EL (cell line): Measurements from ENCODE around the gene SLC44A2.
"Not testable (repeated sequence)": the region's sequence is repeated elsewhere in the genome, so short reads cannot be mapped to it uniquely, and the experiment has no call there.

ENCODE experiments used
- DNase-seq: peaks from one replicate; pipeline ENCODE4 v3.0.0-alpha.2; 2016

The SLC44A2 gene

GRCh38 chr19:10653732-10654609 is 28.6 kb downstream of the SLC44A2 start, which contains the start of gene ILF3:
Gene ILF3 (plus strand): TSS chr19:10654346. CDS start chr19:10670606, 16,260 bp downstream.
- peak; percentile 100 for DNase-seq

- DNase-seq = peak; percentile 57
Observed at GRCh38 chr19:10654610-10655456, 29.5 kb downstream of the SLC44A2 start.

- DNase-seq = peak; percentile 60
Observed at GRCh38 chr19:10655457-10656312, 30.3 kb downstream of the SLC44A2 start.

- DNase-seq = peak; percentile 39
Observed at GRCh38 chr19:10660346-10660745, 35.0 kb downstream of the SLC44A2 start.

- DNase-seq = no peak
Observed at GRCh38 chr19:10661946-10662345, 36.6 kb downstream of the SLC44A2 start.

GRCh38 chr19:10662384-10663251 is 37.3 kb downstream of the SLC44A2 start:
- DNase-seq = no peak

- not testable (repeated sequence) for DNase-seq
Observed at GRCh38 chr19:10663252-10663563, 37.9 kb downstream of the SLC44A2 start.

- DNase-seq = no peak
Observed at GRCh38 chr19:10667867-10668266, 42.5 kb downstream of the SLC44A2 start.

GRCh38 chr19:10669246-10669645 is 43.9 kb downstream of the SLC44A2 start:
- DNase-seq = no peak

- no peak for DNase-seq
Observed at GRCh38 chr19:10670182-10670581, 44.8 kb downstream of the SLC44A2 start.

GRCh38 chr19:10670876-10671804 is 45.8 kb downstream of the SLC44A2 start:
- no peak for DNase-seq

GRCh38 chr19:10671922-10672321 is 46.6 kb downstream of the SLC44A2 start:
- not testable (repeated sequence) for DNase-seq

GRCh38 chr19:10675214-10675613 is 49.9 kb downstream of the SLC44A2 start:
- not testable (repeated sequence) for DNase-seq

- DNase-seq = no peak
Observed at GRCh38 chr19:10677751-10678150, 52.4 kb downstream of the SLC44A2 start.

GRCh38 chr19:10678813-10679212 is 53.5 kb downstream of the SLC44A2 start:
- DNase-seq = no peak

GRCh38 chr19:10679743-10680142 is 54.4 kb downstream of the SLC44A2 start:
- no peak for DNase-seq

GRCh38 chr19:10680545-10681135 is 55.3 kb downstream of the SLC44A2 start:
- DNase-seq = no peak

- DNase-seq = no peak
Observed at GRCh38 chr19:10681658-10682057, 56.3 kb downstream of the SLC44A2 start.

- DNase-seq = no peak
Observed at GRCh38 chr19:10682397-10683063, 57.2 kb downstream of the SLC44A2 start.

GRCh38 chr19:10683064-10683426 is 57.7 kb downstream of the SLC44A2 start:
- DNase-seq = no peak
